Naive thymus-derived CD4-positive, alpha-beta T cell (primary cell): ENCODE results near the gene TGOLN2. TPM values are rescaled to one million over a fixed set of nuclear protein-coding genes. Genes with fewer than 3 reads are reported as not detected.
A peak's percentile ranks its signal among the peaks of the same experiment; 100 is the strongest.

Experiments
- ATAC-seq: fragments of 150-1000 bp; cut with Tn5 transposase; 2 replicates; pipeline ENCODE4 v1.10.0; 2021; ENCODE audit warnings: mild to moderate bottlenecking, moderate library complexity
- CTCF ChIA-PET: fragments of 350-600 bp; sonication (Branson Sonifier 250); formaldehyde crosslinking; loops from one replicate; lab custom pipeline; 2021; ENCODE audit warnings: antibody characterized with exemption; lab: Charles Lee
- POLR2A ChIA-PET: fragments of 350-600 bp; sonication (Branson Sonifier 250); formaldehyde crosslinking; loops from one replicate; lab custom pipeline; 2021; ENCODE audit warnings: antibody characterized with exemption, inconsistent platforms; lab: Charles Lee
- DNase-seq, 9 donors: peaks; one replicate each; pipeline versions ENCODE4 v3.0.0 to v3.0.0-alpha.2; 2020 to 2022; ENCODE audit warnings: mixed read lengths in 1 of 9
- H3K27ac ChIP-seq: one replicate; pipeline ENCODE4 v1.7.0; 2013; ENCODE audit warnings: mild to moderate bottlenecking, low read depth, low read length, moderate library complexity
- H3K27me3 ChIP-seq, 2 donors: one replicate each; pipeline ENCODE4 v1.7.0; 2013; ENCODE audit warnings: low read length in 2 of 2, mild to moderate bottlenecking in 2 of 2, moderate library complexity in 2 of 2; ENCODE audit not compliant: control insufficient read depth in 2 of 2, insufficient read depth in 2 of 2
- H3K36me3 ChIP-seq, 3 experiments: 1 replicate in 2 of 3; 2 replicates in 1 of 3; pipeline ENCODE4 v1.7.0; 2013; ENCODE audit warnings: low read length in 3 of 3, mild to moderate bottlenecking in 3 of 3, moderate library complexity in 1 of 3; ENCODE audit not compliant: insufficient read depth in 3 of 3, control insufficient read depth in 2 of 3
- H3K4me1 ChIP-seq, 2 donors: one replicate each; pipeline ENCODE4 v1.7.0; 2013; ENCODE audit warnings: low read length in 2 of 2, mild to moderate bottlenecking in 2 of 2, moderate library complexity in 1 of 2; ENCODE audit not compliant: control insufficient read depth in 2 of 2, insufficient read depth in 2 of 2
- H3K4me3 ChIP-seq: 2 replicates; pipeline ENCODE4 v1.7.0; 2013; ENCODE audit warnings: mild to moderate bottlenecking, low read length
- H3K9me3 ChIP-seq, 3 experiments: 1 replicate in 2 of 3; 2 replicates in 1 of 3; pipeline ENCODE4 v1.7.0; 2013; ENCODE audit warnings: low read length in 3 of 3; ENCODE audit not compliant: control insufficient read depth in 2 of 3
- H3K27ac Mint-ChIP-seq, 9 donors: one replicate each; pipeline ENCODE4 v1.8.0; 2020 to 2022; ENCODE audit warnings: mixed read lengths in 9 of 9, mild to moderate bottlenecking in 8 of 9, moderate library complexity in 5 of 9, inconsistent platforms in 2 of 9
- H3K27me3 Mint-ChIP-seq, 5 donors: one replicate each; pipeline ENCODE4 v1.8.0; 2021 to 2022; ENCODE audit warnings: mixed read lengths in 5 of 5, mild to moderate bottlenecking in 1 of 5
- H3K36me3 Mint-ChIP-seq, 5 donors: one replicate each; pipeline ENCODE4 v1.8.0; 2020 to 2022; ENCODE audit warnings: mixed read lengths in 5 of 5, mild to moderate bottlenecking in 3 of 5, inconsistent platforms in 1 of 5
- H3K4me1 Mint-ChIP-seq, 7 donors: one replicate each; pipeline ENCODE4 v1.8.0; 2020 to 2022; ENCODE audit warnings: mixed read lengths in 7 of 7, mild to moderate bottlenecking in 3 of 7, inconsistent platforms in 1 of 7
- H3K4me3 Mint-ChIP-seq, 10 donors: one replicate each; pipeline ENCODE4 v1.8.0; 2020 to 2022; ENCODE audit warnings: mild to moderate bottlenecking in 10 of 10, mixed read lengths in 10 of 10, moderate library complexity in 6 of 10, inconsistent platforms in 2 of 10
- H3K9me3 Mint-ChIP-seq, 11 donors: one replicate each; pipeline ENCODE4 v1.8.0; 2020 to 2022; ENCODE audit warnings: mixed read lengths in 11 of 11, mild to moderate bottlenecking in 4 of 11, inconsistent platforms in 1 of 11, moderate library complexity in 1 of 11
- intact Hi-C, 2 donors: fragments of 100-400 bp; cut with micrococcal nuclease; formaldehyde crosslinking; loops; one replicate each; pipeline ENCODE4 v1.15.1; 2023
- polyA plus RNA-seq, 2 donors: library from polyadenylated mRNA; unstranded; fragments of 300-500 nt; fragmentation: Illumina TruSeq; gene quantifications; one replicate each; pipeline ENCODE4 v1.2.3, GENCODE V29; 2021
- total RNA-seq, 6 experiments: library from RNA in 5 of 6; stranded (reverse) in 5 of 6; gene quantifications; 1 replicate in 5 of 6; 2 replicates in 1 of 6; pipeline ENCODE4 v1.2.3 and lab custom pipeline; 2021 to 2026

TGOLN2 gene
- total and polyA plus RNA-seq, 7 experiments from 2014 or later: 75.7 to 200 (median 145) TPM

GRCh38 chr2:85355073-85355410 is 27.3 kb upstream of the TGOLN2 start:
- Histone ChIP-seq H3K4me3 (peak overlapping the region; percentile 86), H3K27ac (peak overlapping the region; percentile 89), H3K9me3 (no peaks in the 10 kb centered on the region), H3K4me1 (peaks cover 19 to 28% of the 10 kb centered on the region in 2 donors), H3K36me3 (peaks cover 4 to 34% (median 4%) of the 10 kb centered on the region in 3 experiments), H3K27me3 (no peaks in the 10 kb centered on the region)
- H3K4me1 Mint-ChIP-seq: peaks cover 36 to 61% (median 57%) of the 10 kb centered on the region in 7 donors
- peaks cover 7 to 38% (median 24%) of the 10 kb centered on the region in 5 donors for H3K36me3 Mint-ChIP-seq
- DNase-seq: no peak
- intact Hi-C loops: loop anchor here (2.0 kb wide), 2 partner anchors 84 to 262 kb away; partner anchors contain the start of gene USP39 (in 1 of the 2)
- H3K4me3 Mint-ChIP-seq: peak overlapping the region; percentile 91 to 100 (median 100)
- ChIA-PET CTCF (interaction anchor here (0.7 to 1.8 kb wide), 2 partner anchors 27 to 197 kb away, joined by 3 to 6 read pairs; partner anchors contain the start of gene TGOLN2), POLR2A (interaction anchor here (0.6 to 14.5 kb wide), 18 partner anchors 26 to 722 kb away, joined by 3 to 211 read pairs (median 4); partner anchors contain the start of genes C2orf68, MAT2A, RNF181 and SH2D6)
- H3K27ac Mint-ChIP-seq: peak overlapping the region; percentile 93 to 100 (median 99)
- no peak for ATAC-seq
- no peaks in the 10 kb centered on the region for H3K27me3 Mint-ChIP-seq
- peaks cover 0 to 4% (median 0%) of the 10 kb centered on the region in 11 donors for H3K9me3 Mint-ChIP-seq

- DNase-seq (peak; percentile 79 to 99 (median 98)), ATAC-seq (peak; percentile 99)
- ChIA-PET CTCF (interaction anchor here (0.6 to 1.8 kb wide), 5 partner anchors 27 to 198 kb away, joined by 3 to 11 read pairs (median 3); partner anchors contain the start of gene TGOLN2), POLR2A (interaction anchor here (0.6 to 14.5 kb wide), 28 partner anchors 12 to 722 kb away, joined by 3 to 211 read pairs (median 4); partner anchors contain the start of genes C2orf68, MAT2A, RNF181 and SH2D6)
- peak within 1 kb of the TSS; percentile 93 to 100 (median 99) for H3K27ac Mint-ChIP-seq
- intact Hi-C loops: loop anchor here (1.0 to 5.0 kb wide), 14 partner anchors 26 to 895 kb away; partner anchors contain the start of genes GGCX (in 2 of the 2), MAT2A (in 2 of the 2), POLR1A (in 2 of the 2) and SH2D6 (in 2 of the 2)
- no peaks in the 10 kb centered on the region for H3K27me3 Mint-ChIP-seq
- no peaks in the 10 kb centered on the region for H3K9me3 ChIP-seq
- peak within 1 kb of the TSS; percentile 89 for H3K27ac ChIP-seq
- peaks cover 4 to 36% (median 10%) of the 10 kb centered on the region in 3 experiments for H3K36me3 ChIP-seq
- no peaks in the 10 kb centered on the region for H3K27me3 ChIP-seq
- peaks cover 8 to 39% (median 23%) of the 10 kb centered on the region in 5 donors for H3K36me3 Mint-ChIP-seq
- H3K4me3 Mint-ChIP-seq: peak within 1 kb of the TSS; percentile 91 to 100 (median 100)
- H3K4me3 ChIP-seq: peak within 1 kb of the TSS; percentile 86
- peaks cover 36 to 61% (median 53%) of the 10 kb centered on the region in 7 donors for H3K4me1 Mint-ChIP-seq
- peaks cover 0 to 4% (median 0%) of the 10 kb centered on the region in 11 donors for H3K9me3 Mint-ChIP-seq
- peaks cover 19 to 28% of the 10 kb centered on the region in 2 donors for H3K4me1 ChIP-seq
Observed at GRCh38 chr2:85354286-85355072, 26.7 kb upstream of the TGOLN2 start, which contains the start of the genes ELMOD3 and RETSAT. Gene ELMOD3 (plus strand): TSS chr2:85354769. CDS start chr2:85357199, 2,430 bp downstream. Gene RETSAT (minus strand): TSS chr2:85354528. CDS start chr2:85354507, 21 bp downstream.

- peaks cover 8 to 38% (median 21%) of the 10 kb centered on the region in 5 donors for H3K36me3 Mint-ChIP-seq
- Histone ChIP-seq H3K27me3 (no peaks in the 10 kb centered on the region), H3K9me3 (no peaks in the 10 kb centered on the region), H3K4me1 (peaks cover 19 to 28% of the 10 kb centered on the region in 2 donors), H3K27ac (peak overlapping the region; percentile 65), H3K36me3 (peaks cover 4 to 38% (median 15%) of the 10 kb centered on the region in 3 experiments), H3K4me3 (peak overlapping the region; percentile 86)
- H3K4me1 Mint-ChIP-seq: peaks cover 35 to 57% (median 50%) of the 10 kb centered on the region in 7 donors
- peaks cover 0 to 4% (median 0%) of the 10 kb centered on the region in 11 donors for H3K9me3 Mint-ChIP-seq
- intact Hi-C loops: loop anchor here (1.0 to 5.0 kb wide), 14 partner anchors 26 to 895 kb away; partner anchors contain the start of genes GGCX (in 2 of the 2), MAT2A (in 2 of the 2), POLR1A (in 2 of the 2) and SH2D6 (in 2 of the 2)
- H3K27me3 Mint-ChIP-seq: no peaks in the 10 kb centered on the region
- H3K27ac Mint-ChIP-seq: peak overlapping the region; percentile 93 to 100 (median 99)
- CTCF ChIA-PET: interaction anchor here (0.6 to 1.8 kb wide), 4 partner anchors 26 to 69 kb away, joined by 3 to 11 read pairs (median 4); partner anchors contain the start of gene TGOLN2
- ATAC-seq (no peak), DNase-seq (peak in 4 of 9 donors; percentile 0 to 32 (median 7))
- peak overlapping the region; percentile 91 to 100 (median 100) for H3K4me3 Mint-ChIP-seq
- POLR2A ChIA-PET: interaction anchor here (0.6 to 14.5 kb wide), 20 partner anchors 11 to 407 kb away, joined by 3 to 211 read pairs (median 5); partner anchors contain the start of genes MAT2A, SH2D6 and TGOLN2
Observed at GRCh38 chr2:85353876-85354285, 26.1 kb upstream of the TGOLN2 start.

- ATAC-seq (no peak), DNase-seq (no peak)
- peaks cover 0 to 3% of the 10 kb centered on the region in 2 donors for H3K4me1 ChIP-seq
- ChIA-PET POLR2A (interaction anchor here (14.5 kb wide), 1 partner anchor 19 kb away, joined by 211 read pairs; the partner anchor contains the start of gene TGOLN2), CTCF (no interaction called here)
- Mint-ChIP-seq H3K27ac (peak overlapping the region in 1 of 9 donors; percentile 51), H3K4me1 (peaks cover 1 to 12% (median 7%) of the 10 kb centered on the region in 7 donors), H3K27me3 (no peaks in the 10 kb centered on the region), H3K36me3 (peaks cover 17 to 55% (median 22%) of the 10 kb centered on the region in 5 donors), H3K4me3 (no peak overlapping the region), H3K9me3 (no peaks in the 10 kb centered on the region)
- peaks cover 4 to 69% (median 11%) of the 10 kb centered on the region in 3 experiments for H3K36me3 ChIP-seq
- H3K9me3 ChIP-seq: no peaks in the 10 kb centered on the region
- H3K27ac ChIP-seq: no peak overlapping the region
- no peak overlapping the region for H3K4me3 ChIP-seq
- no peaks in the 10 kb centered on the region for H3K27me3 ChIP-seq
- intact Hi-C loops: no loop called here
Observed at GRCh38 chr2:85347599-85347998, 19.8 kb upstream of the TGOLN2 start.

GRCh38 chr2:85344356-85344954 is 16.7 kb upstream of the TGOLN2 start:
- Mint-ChIP-seq H3K27me3 (peaks cover 0 to 3% (median 0%) of the 10 kb centered on the region in 5 donors), H3K4me1 (no peaks in the 10 kb centered on the region), H3K4me3 (no peak overlapping the region), H3K36me3 (peaks cover 8 to 42% (median 15%) of the 10 kb centered on the region in 5 donors), H3K9me3 (no peaks in the 10 kb centered on the region), H3K27ac (no peak overlapping the region)
- intact Hi-C loops: no loop called here
- Histone ChIP-seq H3K36me3 (peaks cover 0 to 47% (median 5%) of the 10 kb centered on the region in 3 experiments), H3K4me3 (no peak overlapping the region), H3K27ac (no peak overlapping the region), H3K9me3 (no peaks in the 10 kb centered on the region), H3K27me3 (no peaks in the 10 kb centered on the region), H3K4me1 (no peaks in the 10 kb centered on the region)
- ATAC-seq: no peak
- CTCF ChIA-PET: no interaction called here
- DNase-seq: no peak
- POLR2A ChIA-PET: interaction anchor here (14.5 kb wide), 1 partner anchor 16 kb away, joined by 211 read pairs; the partner anchor contains the start of gene TGOLN2
